HepG2 (cell line): ENCODE measurements around the gene RIPOR3. TPM values are rescaled to one million over a fixed set of nuclear protein-coding genes. Genes with fewer than 3 reads are reported as not detected.

Experiments
- ADNP ChIP-seq: sonication (generic); formaldehyde crosslinking; IDR thresholded peaks from 2 replicates; pipeline ENCODE4 v1.4.0; 2020; ENCODE audit warnings: missing genetic modification reagents
- GPBP1L1 ChIP-seq: sonication (generic); formaldehyde crosslinking; IDR thresholded peaks from 2 replicates; pipeline ENCODE4 v1.5.0; 2020; ENCODE audit warnings: mild to moderate bottlenecking, missing genetic modification reagents
- HDAC2 ChIP-seq: sonication (generic); formaldehyde crosslinking; IDR thresholded peaks from 2 replicates; pipeline ENCODE4 v1.4.0; 2020; ENCODE audit warnings: missing genetic modification reagents
- KDM2A ChIP-seq: sonication (generic); formaldehyde crosslinking; IDR thresholded peaks from 2 replicates; pipeline ENCODE4 v1.4.0; 2020; ENCODE audit warnings: low read depth, missing genetic modification reagents, borderline replicate concordance
- KDM3A ChIP-seq: IDR thresholded peaks from 2 replicates; pipeline ENCODE4 v1.6.1; 2018; ENCODE audit warnings: low read depth, missing compliant biosample characterization
- MAFG ChIP-seq: sonication (generic); formaldehyde crosslinking; IDR thresholded peaks from 2 replicates; pipeline ENCODE4 v1.5.1; 2020; ENCODE audit warnings: mild to moderate bottlenecking, missing genetic modification reagents
- MIER3 ChIP-seq: IDR thresholded peaks from 2 replicates; pipeline ENCODE4 v1.6.1; 2016; ENCODE audit warnings: missing compliant biosample characterization, borderline replicate concordance
- NFE2L1 ChIP-seq: sonication (generic); formaldehyde crosslinking; IDR thresholded peaks from 2 replicates; pipeline ENCODE4 v1.4.0; 2020; ENCODE audit warnings: missing genetic modification reagents, mild to moderate bottlenecking, borderline replicate concordance
- PHF20 ChIP-seq: sonication (generic); formaldehyde crosslinking; IDR thresholded peaks from 2 replicates; pipeline ENCODE4 v1.5.0; 2020; ENCODE audit warnings: mild to moderate bottlenecking, missing genetic modification reagents
- SNAPC2 ChIP-seq: sonication (generic); formaldehyde crosslinking; IDR thresholded peaks from 2 replicates; pipeline ENCODE4 v1.8.1; 2022; ENCODE audit warnings: mild to moderate bottlenecking, missing genetic modification reagents
- TGIF2 ChIP-seq: IDR thresholded peaks from 2 replicates; pipeline ENCODE4 v1.6.1; 2016; ENCODE audit warnings: control low read depth, missing compliant biosample characterization
- TIGD3 ChIP-seq: sonication (generic); formaldehyde crosslinking; IDR thresholded peaks from 2 replicates; pipeline ENCODE4 v1.5.1; 2020; ENCODE audit warnings: mild to moderate bottlenecking, missing genetic modification reagents, borderline replicate concordance
- ZBTB38 ChIP-seq: sonication (generic); formaldehyde crosslinking; IDR thresholded peaks from 2 replicates; pipeline ENCODE4 v1.5.1; 2020; ENCODE audit warnings: mild to moderate bottlenecking, missing genetic modification reagents
- ZBTB7B ChIP-seq: sonication (generic); formaldehyde crosslinking; IDR thresholded peaks from 2 replicates; pipeline ENCODE4 v1.4.0; 2020; ENCODE audit warnings: missing genetic modification reagents
- ZKSCAN5 ChIP-seq: sonication (generic); formaldehyde crosslinking; IDR thresholded peaks from 2 replicates; pipeline ENCODE4 v1.5.1; 2020; ENCODE audit warnings: mild to moderate bottlenecking, missing genetic modification reagents
- ZNF232 ChIP-seq: sonication (generic); formaldehyde crosslinking; IDR thresholded peaks from 2 replicates; pipeline ENCODE4 v1.4.0; 2020; ENCODE audit warnings: missing genetic modification reagents, borderline replicate concordance
- ZNF331 ChIP-seq: sonication (generic); formaldehyde crosslinking; IDR thresholded peaks from 2 replicates; pipeline ENCODE4 v1.4.0; 2020; ENCODE audit warnings: missing genetic modification reagents
- ZNF34 ChIP-seq: sonication (generic); formaldehyde crosslinking; IDR thresholded peaks from 2 replicates; pipeline ENCODE4 v1.4.0; 2020; ENCODE audit warnings: mild to moderate bottlenecking, missing genetic modification reagents, borderline replicate concordance
- ZNF44 ChIP-seq: sonication (generic); formaldehyde crosslinking; IDR thresholded peaks from 2 replicates; pipeline ENCODE4 v1.5.1; 2020; ENCODE audit warnings: mild to moderate bottlenecking, missing genetic modification reagents
- ZNF446 ChIP-seq: sonication (generic); formaldehyde crosslinking; IDR thresholded peaks from 2 replicates; pipeline ENCODE4 v1.5.0; 2020; ENCODE audit warnings: mild to moderate bottlenecking, missing genetic modification reagents
- ZNF512B ChIP-seq: sonication (generic); formaldehyde crosslinking; IDR thresholded peaks from 2 replicates; pipeline ENCODE4 v1.5.1; 2020; ENCODE audit warnings: missing genetic modification reagents, mild to moderate bottlenecking, borderline replicate concordance
- ZNF570 ChIP-seq: sonication (generic); formaldehyde crosslinking; IDR thresholded peaks from 2 replicates; pipeline ENCODE4 v1.4.0; 2020; ENCODE audit warnings: mild to moderate bottlenecking, missing genetic modification reagents, borderline replicate concordance
- ZNF768 ChIP-seq: sonication (generic); formaldehyde crosslinking; IDR thresholded peaks from 2 replicates; pipeline ENCODE4 v1.4.0; 2020; ENCODE audit warnings: missing genetic modification reagents
- ZNF781 ChIP-seq: sonication (generic); formaldehyde crosslinking; IDR thresholded peaks from 2 replicates; pipeline ENCODE4 v1.5.1; 2020; ENCODE audit warnings: borderline replicate concordance, mild to moderate bottlenecking, missing genetic modification reagents; ENCODE audit errors: not compliant biosample characterization
- ZUFSP ChIP-seq: sonication (generic); formaldehyde crosslinking; IDR thresholded peaks from 2 replicates; pipeline ENCODE4 v1.9.0; 2021; ENCODE audit warnings: missing genetic modification reagents, mild to moderate bottlenecking, borderline replicate concordance
- polyA plus RNA-seq, 8 experiments: library from polyadenylated mRNA; depleted of rRNA in 3 of 8; stranded (reverse) in 7 of 8; unstranded in 1 of 8; fragments of >200 nt; fragmentation: Illumina TruSeq in 4 of 8; extraction: Trizol in 4 of 8; gene quantifications; 2 replicates each; pipeline versions ENCODE4 v1.2.1 to v1.2.3, GENCODE V29; 2011 to 2016; ENCODE audit warnings: low read depth in 4 of 8, missing spikeins in 1 of 8, mixed read lengths in 1 of 8; ENCODE audit not compliant: insufficient read depth in 1 of 8
- total RNA-seq, 5 experiments: library from RNA; depleted of rRNA; stranded (reverse); fragments of >200 nt; fragmentation: Illumina TruSeq; extraction: Trizol; gene quantifications; 2 replicates each; pipeline ENCODE4 v1.2.3, GENCODE V29; 2016; ENCODE audit warnings: low read depth in 1 of 5

Gene RIPOR3
- total and polyA plus RNA-seq, 2 of the 13 experiments (the other 11 are each of a cell fraction or from before 2014, with no cell fraction given): 0.18 TPM; not detected in 1

- TF ChIP-seq NFE2L1 (CRISPR knock-in tag) (no peak), SNAPC2 (CRISPR knock-in tag) (no peak), ZKSCAN5 (CRISPR knock-in tag) (no peak), ZBTB38 (CRISPR knock-in tag) (peak; percentile 24; the same call in 1 of the 2 replicates), GPBP1L1 (CRISPR knock-in tag) (no peak), ZNF331 (CRISPR knock-in tag) (no peak), ZNF44 (CRISPR knock-in tag) (no peak), HDAC2 (CRISPR knock-in tag) (no peak), ZNF570 (CRISPR knock-in tag) (no peak), ZNF232 (CRISPR knock-in tag) (no peak), TIGD3 (CRISPR knock-in tag) (no peak), ZNF446 (no peak), MIER3 (CRISPR knock-in tag) (no peak), ZNF34 (CRISPR knock-in tag) (no peak), ZBTB7B (CRISPR knock-in tag) (no peak), ADNP (CRISPR knock-in tag) (no peak), ZNF768 (no peak), KDM3A (CRISPR knock-in tag) (no peak), ZNF781 (CRISPR knock-in tag) (no peak), ZNF512B (CRISPR knock-in tag) (0 out of 2 replicates have a peak, but pooled peaks have one; percentile 54), TGIF2 (CRISPR knock-in tag) (no peak), KDM2A (no peak), MAFG (CRISPR knock-in tag) (no peak), ZUFSP (CRISPR knock-in tag) (no peak), PHF20 (CRISPR knock-in tag) (no peak)
These were observed 63.0 kb downstream of the RIPOR3 start (continued) for GRCh38 chr20:50628332-50628731.
